Choroid plexus epithelial cell (primary cell): ENCODE data around the gene PCED1B.
A peak's percentile ranks its signal among the peaks of the same experiment; 100 is the strongest.

Source experiments
- DNase-seq: peaks from one replicate; pipeline ENCODE4 v3.0.0-alpha.2; 2010; ENCODE audit warnings: low read depth
- H3K4me3 ChIP-seq: 2 replicates; pipeline ENCODE4 v1.5.1; 2011; ENCODE audit warnings: low read depth, mild to moderate bottlenecking, control low read depth, low read length, moderate library complexity
- TF ChIP-seq, protein P1 (sequence below): conservative IDR thresholded peaks from 2 replicates; pipeline ENCODE4 v1.5.1; 2011; ENCODE audit warnings: low read depth, mild to moderate bottlenecking, control low read depth, inconsistent platforms, low read length, moderate library complexity

PCED1B gene

DNA sequence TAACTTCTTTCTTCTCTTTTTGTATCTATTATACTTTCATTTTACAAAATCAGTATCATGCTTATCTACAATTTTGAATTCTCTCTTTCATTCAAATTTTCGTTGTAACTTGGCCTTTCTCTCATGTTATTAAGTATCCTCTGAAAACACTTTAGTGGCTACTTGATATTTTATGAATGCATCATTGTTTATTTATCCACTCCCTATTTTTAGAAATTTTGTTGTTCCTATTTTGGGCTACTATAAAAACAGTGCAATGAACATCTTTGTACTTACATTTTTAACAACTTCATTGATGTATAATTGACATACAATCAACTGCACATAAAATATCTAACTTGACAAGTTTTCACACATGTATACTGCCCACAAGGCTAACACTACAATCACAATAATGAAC lies 44.3 kb downstream of the PCED1B start:
- DNase-seq: no peak
- H3K4me3 ChIP-seq: no peak overlapping the region
- TF ChIP-seq, protein P1, sequence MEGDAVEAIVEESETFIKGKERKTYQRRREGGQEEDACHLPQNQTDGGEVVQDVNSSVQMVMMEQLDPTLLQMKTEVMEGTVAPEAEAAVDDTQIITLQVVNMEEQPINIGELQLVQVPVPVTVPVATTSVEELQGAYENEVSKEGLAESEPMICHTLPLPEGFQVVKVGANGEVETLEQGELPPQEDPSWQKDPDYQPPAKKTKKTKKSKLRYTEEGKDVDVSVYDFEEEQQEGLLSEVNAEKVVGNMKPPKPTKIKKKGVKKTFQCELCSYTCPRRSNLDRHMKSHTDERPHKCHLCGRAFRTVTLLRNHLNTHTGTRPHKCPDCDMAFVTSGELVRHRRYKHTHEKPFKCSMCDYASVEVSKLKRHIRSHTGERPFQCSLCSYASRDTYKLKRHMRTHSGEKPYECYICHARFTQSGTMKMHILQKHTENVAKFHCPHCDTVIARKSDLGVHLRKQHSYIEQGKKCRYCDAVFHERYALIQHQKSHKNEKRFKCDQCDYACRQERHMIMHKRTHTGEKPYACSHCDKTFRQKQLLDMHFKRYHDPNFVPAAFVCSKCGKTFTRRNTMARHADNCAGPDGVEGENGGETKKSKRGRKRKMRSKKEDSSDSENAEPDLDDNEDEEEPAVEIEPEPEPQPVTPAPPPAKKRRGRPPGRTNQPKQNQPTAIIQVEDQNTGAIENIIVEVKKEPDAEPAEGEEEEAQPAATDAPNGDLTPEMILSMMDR: no peak

DNA sequence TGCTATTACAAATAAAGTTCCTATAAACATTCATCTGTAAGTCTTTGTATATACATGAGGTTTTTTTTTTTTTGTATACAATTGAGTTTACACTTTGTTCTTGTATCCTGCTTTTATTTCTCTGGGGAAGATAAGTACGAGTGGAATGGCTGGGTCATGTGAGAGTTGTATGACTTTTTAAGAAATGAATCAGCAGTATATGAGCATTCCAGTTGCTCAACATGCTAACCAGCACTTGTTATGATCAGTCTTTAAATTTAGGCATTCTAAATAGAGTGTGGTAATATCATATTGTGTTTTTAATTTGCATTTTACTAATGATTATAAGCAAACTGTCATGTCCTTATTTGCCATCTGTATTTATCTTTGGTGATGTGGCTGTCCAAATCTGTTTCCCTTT lies 45.0 kb downstream of the PCED1B start:
- DNase-seq: peak; percentile 75
- H3K4me3 ChIP-seq: no peak overlapping the region
- TF ChIP-seq, protein P1: no peak

DNA sequence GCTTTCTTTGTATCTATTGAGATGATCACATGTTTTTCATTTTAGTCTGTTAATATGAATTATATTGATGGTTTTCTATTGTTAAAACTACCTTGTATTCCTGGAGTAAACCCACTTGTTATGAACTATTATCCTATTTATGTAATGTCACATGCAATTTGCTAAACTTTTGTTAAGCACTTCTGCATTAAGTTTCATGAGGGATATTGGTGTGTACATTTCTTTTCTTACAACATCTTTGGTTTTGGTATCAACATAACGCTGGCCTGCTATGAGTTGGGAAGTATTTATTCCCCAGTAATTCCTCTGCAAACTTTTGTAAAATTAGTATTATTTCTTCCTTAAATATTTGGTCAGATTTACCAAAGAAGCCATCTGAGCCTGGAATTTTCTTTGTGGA lies 46.8 kb downstream of the PCED1B start:
- TF ChIP-seq, protein P1: no peak
- no peak for DNase-seq
- no peak overlapping the region for H3K4me3 ChIP-seq

DNA sequence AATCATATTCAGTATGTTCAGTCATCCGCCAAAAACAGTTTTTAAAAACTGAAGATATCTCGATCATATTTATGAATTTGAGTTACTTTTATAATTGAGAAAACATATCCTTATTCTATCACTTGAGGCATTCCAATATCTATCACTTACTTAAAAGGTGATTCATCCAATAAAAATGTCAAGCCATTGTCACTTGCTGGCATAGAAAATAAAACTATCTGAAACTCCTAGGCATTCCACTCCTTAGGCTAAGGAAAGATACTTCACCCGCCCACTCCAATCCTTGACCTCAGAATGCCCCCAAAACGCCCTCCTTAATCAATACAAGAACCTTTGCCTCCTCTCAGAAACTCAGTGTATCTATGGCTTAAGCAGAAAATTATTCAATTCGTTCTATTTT lies 51.6 kb downstream of the PCED1B start:
- H3K4me3 ChIP-seq: no peak overlapping the region
- no peak for DNase-seq
- TF ChIP-seq, protein P1: no peak

DNA sequence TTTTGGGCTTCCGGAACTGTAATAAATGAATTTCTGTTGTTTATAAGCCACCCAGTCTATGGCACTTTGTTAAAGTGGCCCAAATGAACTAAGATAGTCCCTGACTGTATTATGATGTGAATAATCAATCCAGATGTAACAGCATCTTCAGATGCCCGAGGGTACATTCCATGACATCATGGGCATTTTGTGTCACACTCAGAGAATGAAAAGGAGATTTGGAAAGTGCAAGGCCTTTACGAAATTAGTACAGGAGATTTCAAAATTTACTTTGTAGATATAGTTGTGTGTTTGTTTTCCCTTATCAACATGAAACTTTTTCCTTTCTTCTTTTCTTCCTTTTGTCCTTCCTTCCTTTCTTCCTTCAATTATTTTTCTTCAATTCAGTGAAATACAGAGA lies 54.6 kb downstream of the PCED1B start:
- no peak overlapping the region for H3K4me3 ChIP-seq
- no peak for DNase-seq
- TF ChIP-seq, protein P1: no peak

DNA sequence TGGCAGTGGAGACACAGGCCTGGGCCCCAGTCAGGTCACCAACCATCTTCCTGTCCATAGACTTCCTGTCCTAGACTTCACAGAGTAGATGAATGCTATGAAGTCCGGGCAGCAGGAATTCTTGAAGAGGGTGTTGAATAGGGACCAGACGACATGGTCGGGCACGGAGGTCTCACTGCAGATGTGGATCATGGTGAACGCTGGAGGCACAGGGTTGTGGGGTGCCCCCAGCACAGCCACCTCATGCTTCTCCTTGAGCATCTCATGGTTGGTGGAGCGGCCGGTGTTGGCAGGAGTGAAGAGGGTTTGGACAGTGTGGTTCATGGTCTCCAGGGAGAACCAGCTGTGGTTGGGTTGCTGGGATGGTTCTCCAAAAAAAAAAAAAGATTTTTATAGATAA lies 56.2 kb downstream of the PCED1B start:
- no peak overlapping the region for H3K4me3 ChIP-seq
- no peak for DNase-seq
- TF ChIP-seq, protein P1: no peak

DNA sequence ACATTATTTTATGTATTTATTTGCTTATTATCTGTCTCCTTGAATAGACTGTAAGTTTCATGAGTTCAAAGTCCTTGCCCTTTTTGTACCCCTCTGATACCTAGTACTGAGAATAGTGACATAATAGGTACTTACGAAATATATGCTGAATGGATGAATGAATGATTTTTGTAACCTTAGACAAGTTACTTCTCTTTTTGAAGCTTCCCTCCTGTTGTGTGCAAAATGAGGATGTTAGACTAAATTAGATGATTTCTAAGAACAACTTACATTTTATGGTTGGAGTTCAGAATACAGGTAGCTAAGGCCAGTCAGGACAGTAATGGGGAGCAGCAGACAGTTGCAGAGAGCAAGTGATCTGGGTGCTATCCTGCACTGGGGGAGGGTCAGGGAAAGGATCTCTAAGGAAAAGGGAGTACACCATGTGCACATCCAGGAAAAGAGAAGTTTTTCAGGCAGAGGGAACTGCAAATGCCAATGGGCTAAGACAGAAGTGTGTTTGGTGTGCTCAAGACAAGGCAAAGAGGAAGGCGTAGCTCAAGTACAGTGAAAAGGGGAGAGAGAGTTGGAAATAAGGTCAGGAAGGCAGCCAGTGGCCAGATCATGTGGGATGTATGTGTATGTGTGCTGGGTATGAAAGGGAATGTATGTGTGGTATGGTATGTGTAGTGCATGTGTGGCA lies 59.7 kb downstream of the PCED1B start:
- H3K4me3 ChIP-seq: no peak overlapping the region
- TF ChIP-seq, protein P1: no peak
- DNase-seq: no peak
